ENCODE results near the gene LRRFIP1.

LRRFIP1 gene

DNA sequence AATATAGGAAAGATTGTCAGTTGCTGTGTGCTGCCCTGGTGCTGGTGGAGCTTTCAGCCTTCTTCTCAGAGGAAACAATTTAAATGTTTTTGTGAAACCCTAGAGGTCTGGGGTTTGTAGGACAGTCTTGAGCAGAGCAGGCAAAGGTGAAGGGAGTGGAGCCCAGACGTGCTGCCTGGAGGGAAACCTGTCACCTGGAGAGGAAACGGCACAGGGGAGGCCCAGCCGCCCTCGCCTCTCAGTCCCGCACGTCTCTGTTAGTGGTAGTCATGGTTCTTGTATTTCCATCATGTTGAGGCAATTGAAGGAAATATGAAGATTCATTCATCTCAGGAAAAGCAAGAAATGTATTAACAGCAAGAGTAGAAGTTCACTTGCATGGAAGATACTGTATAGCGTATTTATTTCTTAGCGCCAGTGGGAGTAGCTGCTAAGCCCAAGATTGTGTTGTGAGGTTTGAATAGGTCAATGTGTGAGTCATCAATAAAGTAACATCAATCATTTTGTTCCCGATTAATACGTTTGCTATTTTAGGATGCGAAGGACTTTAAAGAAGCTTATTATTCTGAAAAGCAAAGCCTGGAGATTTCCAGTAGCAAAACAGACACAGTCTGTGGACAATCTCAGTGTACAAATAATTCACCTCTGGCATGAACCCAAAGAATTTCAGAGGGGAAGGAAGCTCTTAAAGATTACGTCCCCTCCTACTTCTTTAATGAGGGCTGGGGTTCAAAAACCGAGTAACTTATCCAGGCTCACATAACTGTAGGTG lies 70.4 kb downstream of the LRRFIP1 start:
- TF ChIP-seq CREB1 (IDR thresholded peaks at IDR 0.05; ENCODE audit: low read depth) (no peak), TAF1 (IDR thresholded peaks at IDR 0.05; ENCODE audit: low read depth) (no peak), EP300 (IDR thresholded peaks at IDR 0.05; ENCODE audit: borderline replicate concordance) (no peak), RAD21 (IDR thresholded peaks at IDR 0.05; ENCODE audit: low read depth) (no peak), ZBTB7A (IDR thresholded peaks at IDR 0.05; ENCODE audit: low read depth) (no peak), CEBPB (IDR thresholded peaks at IDR 0.05) (no peak), FOXM1 (IDR thresholded peaks at IDR 0.05; ENCODE audit: borderline replicate concordance, low read depth) (no peak), TCF12 (IDR thresholded peaks at IDR 0.05; ENCODE audit: low read depth) (no peak), NFIC (IDR thresholded peaks at IDR 0.05) (no peak; the same call in 1 of the 2 replicates), TEAD4 (IDR thresholded peaks at IDR 0.05) (no peak), EGR1 (IDR thresholded peaks at IDR 0.05) (no peak), YY1 (IDR thresholded peaks at IDR 0.05; ENCODE audit: low read depth) (no peak)
- TF ChIP-seq, protein P1, sequence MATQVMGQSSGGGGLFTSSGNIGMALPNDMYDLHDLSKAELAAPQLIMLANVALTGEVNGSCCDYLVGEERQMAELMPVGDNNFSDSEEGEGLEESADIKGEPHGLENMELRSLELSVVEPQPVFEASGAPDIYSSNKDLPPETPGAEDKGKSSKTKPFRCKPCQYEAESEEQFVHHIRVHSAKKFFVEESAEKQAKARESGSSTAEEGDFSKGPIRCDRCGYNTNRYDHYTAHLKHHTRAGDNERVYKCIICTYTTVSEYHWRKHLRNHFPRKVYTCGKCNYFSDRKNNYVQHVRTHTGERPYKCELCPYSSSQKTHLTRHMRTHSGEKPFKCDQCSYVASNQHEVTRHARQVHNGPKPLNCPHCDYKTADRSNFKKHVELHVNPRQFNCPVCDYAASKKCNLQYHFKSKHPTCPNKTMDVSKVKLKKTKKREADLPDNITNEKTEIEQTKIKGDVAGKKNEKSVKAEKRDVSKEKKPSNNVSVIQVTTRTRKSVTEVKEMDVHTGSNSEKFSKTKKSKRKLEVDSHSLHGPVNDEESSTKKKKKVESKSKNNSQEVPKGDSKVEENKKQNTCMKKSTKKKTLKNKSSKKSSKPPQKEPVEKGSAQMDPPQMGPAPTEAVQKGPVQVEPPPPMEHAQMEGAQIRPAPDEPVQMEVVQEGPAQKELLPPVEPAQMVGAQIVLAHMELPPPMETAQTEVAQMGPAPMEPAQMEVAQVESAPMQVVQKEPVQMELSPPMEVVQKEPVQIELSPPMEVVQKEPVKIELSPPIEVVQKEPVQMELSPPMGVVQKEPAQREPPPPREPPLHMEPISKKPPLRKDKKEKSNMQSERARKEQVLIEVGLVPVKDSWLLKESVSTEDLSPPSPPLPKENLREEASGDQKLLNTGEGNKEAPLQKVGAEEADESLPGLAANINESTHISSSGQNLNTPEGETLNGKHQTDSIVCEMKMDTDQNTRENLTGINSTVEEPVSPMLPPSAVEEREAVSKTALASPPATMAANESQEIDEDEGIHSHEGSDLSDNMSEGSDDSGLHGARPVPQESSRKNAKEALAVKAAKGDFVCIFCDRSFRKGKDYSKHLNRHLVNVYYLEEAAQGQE (IDR thresholded peaks at IDR 0.05; ENCODE audit: low read depth): no peak
- TF ChIP-seq, protein P2, sequence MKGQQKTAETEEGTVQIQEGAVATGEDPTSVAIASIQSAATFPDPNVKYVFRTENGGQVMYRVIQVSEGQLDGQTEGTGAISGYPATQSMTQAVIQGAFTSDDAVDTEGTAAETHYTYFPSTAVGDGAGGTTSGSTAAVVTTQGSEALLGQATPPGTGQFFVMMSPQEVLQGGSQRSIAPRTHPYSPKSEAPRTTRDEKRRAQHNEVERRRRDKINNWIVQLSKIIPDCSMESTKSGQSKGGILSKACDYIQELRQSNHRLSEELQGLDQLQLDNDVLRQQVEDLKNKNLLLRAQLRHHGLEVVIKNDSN (IDR thresholded peaks at IDR 0.05): no peak
- TF ChIP-seq, protein P3, sequence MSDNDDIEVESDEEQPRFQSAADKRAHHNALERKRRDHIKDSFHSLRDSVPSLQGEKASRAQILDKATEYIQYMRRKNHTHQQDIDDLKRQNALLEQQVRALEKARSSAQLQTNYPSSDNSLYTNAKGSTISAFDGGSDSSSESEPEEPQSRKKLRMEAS (IDR thresholded peaks at IDR 0.05): no peak

DNA sequence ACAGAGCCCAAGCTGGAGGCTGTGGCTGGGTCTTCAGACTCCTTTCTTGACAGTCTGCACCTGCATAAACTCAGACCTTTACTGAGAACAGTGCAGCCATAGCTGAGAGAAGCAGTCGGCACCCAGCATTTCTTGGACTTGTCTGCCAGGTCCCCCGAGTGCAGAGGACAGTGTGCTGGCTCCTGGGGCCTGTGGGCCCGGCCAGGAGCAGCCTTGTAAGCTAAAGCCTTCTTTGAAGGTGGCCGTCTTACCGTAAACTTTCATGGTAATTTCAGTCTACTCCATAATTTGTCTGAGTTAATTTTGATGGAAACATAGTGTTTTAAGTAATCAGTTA lies 70.9 kb downstream of the LRRFIP1 start:
- TF ChIP-seq, protein P2 (IDR thresholded peaks at IDR 0.05): no peak
- no peak for TF ChIP-seq CREB1 (IDR thresholded peaks at IDR 0.05; ENCODE audit: low read depth)
- TF ChIP-seq RAD21 (IDR thresholded peaks at IDR 0.05; ENCODE audit: low read depth): no peak
- no peak for TF ChIP-seq FOXM1 (IDR thresholded peaks at IDR 0.05; ENCODE audit: borderline replicate concordance, low read depth)

DNA sequence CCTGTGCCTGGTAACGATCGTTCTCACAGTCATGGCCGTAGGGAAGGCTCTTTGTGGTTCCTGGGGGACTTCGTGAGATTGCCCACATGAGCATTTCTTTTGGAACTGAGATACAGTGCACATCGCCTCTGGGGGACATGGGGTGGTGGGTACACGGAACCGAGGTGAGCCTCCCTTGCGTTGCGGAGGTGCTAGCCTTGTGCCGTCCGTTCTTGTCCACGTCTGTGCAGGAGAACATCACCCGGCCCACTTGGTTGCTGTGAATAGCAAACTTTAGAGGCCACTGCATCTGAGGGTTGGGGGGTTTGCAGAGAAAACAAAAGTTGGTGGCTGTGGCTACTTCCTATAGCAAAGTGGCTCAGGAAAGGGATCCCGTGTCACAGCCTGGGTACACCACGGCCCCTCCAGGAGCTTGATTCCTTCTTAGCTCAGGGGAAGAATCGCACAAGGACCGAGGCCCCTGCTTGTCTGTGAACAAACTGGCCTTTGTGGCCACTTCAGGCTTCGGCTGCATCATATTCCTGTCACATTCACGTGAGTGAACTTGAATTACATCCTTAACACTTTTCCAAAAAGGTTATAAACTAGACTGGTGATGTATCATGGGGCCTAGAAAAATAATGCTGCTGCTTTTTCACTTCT lies 72.6 kb downstream of the LRRFIP1 start:
- TF ChIP-seq FOXM1 (IDR thresholded peaks at IDR 0.05; ENCODE audit: borderline replicate concordance, low read depth): no peak
- TF ChIP-seq ZBTB7A (IDR thresholded peaks at IDR 0.05; ENCODE audit: low read depth): no peak
- no peak for TF ChIP-seq RAD21 (IDR thresholded peaks at IDR 0.05; ENCODE audit: low read depth)
- TF ChIP-seq YY1 (IDR thresholded peaks at IDR 0.05; ENCODE audit: low read depth): no peak
- TF ChIP-seq, protein P3 (IDR thresholded peaks at IDR 0.05): no peak

DNA sequence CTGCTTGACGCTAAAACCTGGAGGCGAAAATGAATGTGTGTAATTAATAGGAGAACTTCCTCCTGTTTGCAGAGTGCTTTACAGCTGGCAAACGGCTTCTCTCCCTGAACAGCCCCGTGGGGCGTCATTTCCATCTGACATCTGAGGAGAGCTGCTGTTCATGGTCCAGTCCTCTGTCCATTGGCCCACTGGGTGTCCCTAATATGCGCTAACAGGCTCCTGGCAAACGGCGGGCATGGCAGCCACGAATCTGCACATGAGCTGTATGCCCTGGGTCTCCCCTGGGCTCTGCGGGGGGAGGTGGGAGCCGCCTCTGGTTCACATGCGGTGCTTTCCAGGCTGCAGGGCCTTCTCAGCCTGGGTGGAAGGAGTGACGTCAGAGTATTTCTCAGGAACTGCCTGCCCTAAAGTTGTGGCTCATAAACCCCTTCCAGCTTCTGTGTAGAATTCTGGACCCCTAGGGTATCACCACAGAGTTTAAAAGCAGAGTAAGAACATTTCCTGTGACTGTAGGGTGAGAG lies 73.2 kb downstream of the LRRFIP1 start:
- no peak for TF ChIP-seq TEAD4 (IDR thresholded peaks at IDR 0.05)
- no peak for TF ChIP-seq NFIC (IDR thresholded peaks at IDR 0.05)
- TF ChIP-seq CREB1 (IDR thresholded peaks at IDR 0.05; ENCODE audit: low read depth): no peak
- TF ChIP-seq, protein P3 (IDR thresholded peaks at IDR 0.05): no peak
- TF ChIP-seq EP300 (IDR thresholded peaks at IDR 0.05; ENCODE audit: borderline replicate concordance): no peak
- TF ChIP-seq TCF12 (IDR thresholded peaks at IDR 0.05; ENCODE audit: low read depth): no peak
- TF ChIP-seq EGR1 (IDR thresholded peaks at IDR 0.05): no peak
- no peak for TF ChIP-seq YY1 (IDR thresholded peaks at IDR 0.05; ENCODE audit: low read depth)
- TF ChIP-seq, protein P1 (IDR thresholded peaks at IDR 0.05; ENCODE audit: low read depth): no peak
- TF ChIP-seq CEBPB (IDR thresholded peaks at IDR 0.05): no peak
- no peak for TF ChIP-seq FOXM1 (IDR thresholded peaks at IDR 0.05; ENCODE audit: borderline replicate concordance, low read depth)

DNA sequence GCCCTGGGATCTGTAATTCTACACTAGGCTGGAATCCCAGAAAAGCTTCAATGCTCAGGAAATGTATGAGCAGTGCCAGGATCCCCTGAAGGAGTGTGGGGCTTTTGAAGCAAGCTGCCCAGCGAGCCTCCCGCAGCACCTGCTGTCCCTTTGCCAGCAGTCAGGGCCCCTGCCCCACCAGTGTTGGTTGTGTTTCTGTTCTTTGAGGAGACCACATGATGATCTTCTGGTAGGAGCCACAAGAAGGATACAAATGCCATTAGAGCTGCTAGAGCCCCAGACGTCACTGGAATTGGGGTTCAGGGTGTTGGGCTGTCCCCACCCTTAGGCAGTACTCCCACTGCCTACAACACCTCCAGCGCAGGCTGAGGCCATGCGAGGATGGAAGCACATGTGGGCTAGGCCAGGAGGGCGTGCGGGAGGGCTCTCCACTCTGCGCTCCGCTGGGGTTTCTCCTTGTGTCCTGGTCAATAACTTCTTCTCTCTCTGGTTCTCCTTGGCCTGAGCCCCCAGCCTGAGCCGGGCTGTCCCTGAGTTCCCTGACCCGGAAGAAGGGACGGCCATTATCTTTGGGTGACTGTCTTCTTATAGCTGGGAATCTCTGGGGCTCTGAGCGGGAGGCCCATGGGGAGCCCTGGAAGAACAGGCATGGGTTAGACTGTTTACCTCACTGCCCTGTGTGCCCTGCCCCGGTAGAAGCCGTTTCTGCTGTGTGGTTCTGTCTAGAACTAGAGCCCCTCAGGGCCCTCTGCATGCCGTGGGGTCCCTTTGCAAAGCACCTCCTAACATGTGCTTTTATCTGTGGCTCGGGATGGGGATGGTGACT lies 73.9 kb downstream of the LRRFIP1 start:
- TF ChIP-seq, protein P1 (IDR thresholded peaks at IDR 0.05; ENCODE audit: low read depth): no peak
- TF ChIP-seq RAD21 (IDR thresholded peaks at IDR 0.05; ENCODE audit: low read depth) (no peak), EGR1 (IDR thresholded peaks at IDR 0.05) (no peak), TEAD4 (IDR thresholded peaks at IDR 0.05) (no peak), TCF12 (IDR thresholded peaks at IDR 0.05; ENCODE audit: low read depth) (no peak), CREB1 (IDR thresholded peaks at IDR 0.05; ENCODE audit: low read depth) (no peak)
- TF ChIP-seq, protein P3 (IDR thresholded peaks at IDR 0.05): no peak
